Right lobe of liver (tissue), 6 donors: ENCODE results near the gene PRRG3. TPM values are rescaled to one million over a fixed set of nuclear protein-coding genes. Genes with fewer than 3 reads are reported as not detected.

Experiments
- ATAC-seq, 4 donors: fragments of 200-7000 bp; cut with Tn5 transposase; one replicate each; pipeline ENCODE4 v1.9.1; 2020; ENCODE audit warnings: mild to moderate bottlenecking in 4 of 4, moderate library complexity in 4 of 4
- DNase-seq, 3 donors: peaks; one replicate each; pipeline ENCODE4 v3.0.0-alpha.2; 2020
- H3K27ac ChIP-seq, 3 donors: fragments of 200-600 bp; one replicate each; pipeline ENCODE4 v1.8.0; 2022
- H3K27me3 ChIP-seq, 2 donors: fragments of 200-600 bp; one replicate each; pipeline ENCODE4 v1.8.0; 2022
- H3K36me3 ChIP-seq, 4 donors: fragments of 200-600 bp; sonication (generic) in 1 of 4; one replicate each; pipeline versions ENCODE4 v1.5.1 to v1.8.0; 2017 to 2022; ENCODE audit warnings: control low read depth in 1 of 4
- H3K4me1 ChIP-seq, 4 donors: fragments of 200-600 bp; sonication (generic) in 1 of 4; one replicate each; pipeline versions ENCODE4 v1.5.1 to v1.8.0; 2017 to 2022; ENCODE audit warnings: control low read depth in 1 of 4
- H3K4me3 ChIP-seq, 3 donors: fragments of 200-600 bp; one replicate each; pipeline ENCODE4 v1.8.0; 2022
- H3K9me3 ChIP-seq, 4 donors: fragments of 200-600 bp; sonication (generic) in 1 of 4; one replicate each; pipeline versions ENCODE4 v1.5.1 to v1.8.0; 2017 to 2022; ENCODE audit warnings: control low read depth in 1 of 4
- POLR2A ChIP-seq: fragments of 450-650 bp; IDR thresholded peaks from one replicate; pipeline ENCODE4 v1.6.1; 2017; ENCODE audit warnings: antibody characterized with exemption, mild to moderate bottlenecking
- WGBS: methylation state at CpG from one replicate; pipeline ENCODE4 v1.1.6; 2018; ENCODE audit warnings: low coverage, low lambda C conversion rate; ENCODE audit not compliant: insufficient coverage; ENCODE audit errors: missing lambda C conversion rate; 5-methylcytosine and 5-hydroxymethylcytosine counted together
- intact Hi-C, 2 donors: fragments of 100-400 bp; cut with DNase I; formaldehyde crosslinking; loops; one replicate each; pipeline versions ENCODE4 v1.11.2 to v1.14.1; 2022
- total RNA-seq, 6 experiments: library from RNA; depleted of rRNA in 2 of 6; stranded (reverse); fragments of >200 nt in 2 of 6; fragmentation: NEBNext Ultra II Directional in 3 of 6; extraction: Animal tissue kit (Norgen Biotek cat#: 25700) in 3 of 6; gene quantifications; one replicate each; pipeline versions ENCODE4 v1.1.0 to v1.2.4, GENCODE V29; 2016 to 2023
- TF ChIP-seq, protein P1 (sequence below), 4 donors: fragments of 200-600 bp in 3 of 4; fragments of 450-650 bp in 1 of 4; IDR thresholded peaks; one replicate each; pipeline versions ENCODE4 v1.5.1 to v1.8.0; 2016 to 2022; ENCODE audit warnings: antibody characterized with exemption in 4 of 4, mild to moderate bottlenecking in 2 of 4
- donor health status: DM: no; HTN: yes; CAD: no.
- donor health status: DM: no; HTN: no; CAD: no.
- donor health status: DM: no; HTN: no; CAD: no.
- donor health status: DM: no; HTN: yes; CAD: no.
- donor health status: DM: no; HTN: yes; CAD: no.

The PRRG3 gene
- total RNA-seq, 6 experiments from 2014 or later, result 0.02 to 0.30 (median 0.07) TPM; not detected in 3

DNA sequence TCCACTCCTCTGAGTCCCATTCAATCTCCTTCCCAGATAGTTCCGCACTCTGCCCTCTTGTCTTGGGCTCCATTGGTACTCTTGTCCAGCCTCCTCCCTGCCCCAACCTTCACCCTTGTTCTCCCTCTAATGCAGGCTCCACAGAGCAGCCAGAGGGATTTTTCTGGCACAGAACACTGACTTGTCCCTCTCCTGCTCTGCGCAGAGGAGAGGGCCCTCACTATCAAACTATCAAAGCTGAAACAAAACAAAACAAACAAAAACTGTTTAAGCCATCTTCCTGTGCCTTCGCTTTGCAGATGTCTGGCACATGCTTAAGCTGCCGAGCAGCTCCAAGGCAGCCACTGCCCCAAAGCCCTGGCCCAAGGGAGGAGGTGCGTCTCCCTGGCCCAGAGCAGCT is 42.2 kb downstream of the PRRG3 start:
- Histone ChIP-seq H3K36me3 (no peaks in the 10 kb centered on the region), H3K27me3 (no peaks in the 10 kb centered on the region), H3K4me3 (no peak overlapping the region), H3K4me1 (no peaks in the 10 kb centered on the region), H3K27ac (no peak overlapping the region), H3K9me3 (no peaks in the 10 kb centered on the region)
- 50% methylated on average over 5 of the region's 5 CpGs for WGBS
- no peak for DNase-seq
- TF ChIP-seq POLR2A, result no peak
- TF ChIP-seq, protein P1, sequence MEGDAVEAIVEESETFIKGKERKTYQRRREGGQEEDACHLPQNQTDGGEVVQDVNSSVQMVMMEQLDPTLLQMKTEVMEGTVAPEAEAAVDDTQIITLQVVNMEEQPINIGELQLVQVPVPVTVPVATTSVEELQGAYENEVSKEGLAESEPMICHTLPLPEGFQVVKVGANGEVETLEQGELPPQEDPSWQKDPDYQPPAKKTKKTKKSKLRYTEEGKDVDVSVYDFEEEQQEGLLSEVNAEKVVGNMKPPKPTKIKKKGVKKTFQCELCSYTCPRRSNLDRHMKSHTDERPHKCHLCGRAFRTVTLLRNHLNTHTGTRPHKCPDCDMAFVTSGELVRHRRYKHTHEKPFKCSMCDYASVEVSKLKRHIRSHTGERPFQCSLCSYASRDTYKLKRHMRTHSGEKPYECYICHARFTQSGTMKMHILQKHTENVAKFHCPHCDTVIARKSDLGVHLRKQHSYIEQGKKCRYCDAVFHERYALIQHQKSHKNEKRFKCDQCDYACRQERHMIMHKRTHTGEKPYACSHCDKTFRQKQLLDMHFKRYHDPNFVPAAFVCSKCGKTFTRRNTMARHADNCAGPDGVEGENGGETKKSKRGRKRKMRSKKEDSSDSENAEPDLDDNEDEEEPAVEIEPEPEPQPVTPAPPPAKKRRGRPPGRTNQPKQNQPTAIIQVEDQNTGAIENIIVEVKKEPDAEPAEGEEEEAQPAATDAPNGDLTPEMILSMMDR (IDR thresholded peaks at IDR 0.05), result no peak
- no peak for ATAC-seq
- intact Hi-C loops, result no loop called here

DNA sequence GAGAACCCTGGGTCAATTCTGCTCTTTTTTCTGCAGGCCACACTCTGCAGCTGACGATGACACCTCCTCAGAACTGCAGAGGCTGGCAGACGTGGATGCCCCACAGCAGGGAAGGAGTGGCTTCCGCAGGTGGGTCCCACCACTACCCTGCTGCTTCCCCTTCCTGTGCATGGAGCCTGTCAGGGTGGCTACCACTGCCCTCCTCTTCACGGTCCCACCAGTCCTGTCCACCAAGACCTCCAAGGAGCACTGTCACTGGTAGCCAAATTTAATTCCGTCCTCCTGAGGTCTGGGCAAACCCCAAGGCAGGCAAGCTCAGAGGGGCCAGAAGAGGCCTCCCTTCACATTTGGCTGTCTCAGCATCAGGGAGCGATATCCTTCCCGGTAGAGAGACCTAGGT is 43.5 kb downstream of the PRRG3 start:
- H3K4me3 ChIP-seq, result no peak overlapping the region
- no peaks in the 10 kb centered on the region for H3K4me1 ChIP-seq
- no peaks in the 10 kb centered on the region for H3K9me3 ChIP-seq
- intact Hi-C loops, result no loop called here
- TF ChIP-seq, protein P1 (IDR thresholded peaks at IDR 0.05), result no peak
- TF ChIP-seq POLR2A, result no peak
- WGBS, result 60% methylated on average over 2 of the region's 7 CpGs
- no peaks in the 10 kb centered on the region for H3K36me3 ChIP-seq
- peak in 1 of 3 donors; percentile 17 for DNase-seq
- ATAC-seq, result no peak
- no peak overlapping the region for H3K27ac ChIP-seq
- H3K27me3 ChIP-seq, result no peaks in the 10 kb centered on the region

DNA sequence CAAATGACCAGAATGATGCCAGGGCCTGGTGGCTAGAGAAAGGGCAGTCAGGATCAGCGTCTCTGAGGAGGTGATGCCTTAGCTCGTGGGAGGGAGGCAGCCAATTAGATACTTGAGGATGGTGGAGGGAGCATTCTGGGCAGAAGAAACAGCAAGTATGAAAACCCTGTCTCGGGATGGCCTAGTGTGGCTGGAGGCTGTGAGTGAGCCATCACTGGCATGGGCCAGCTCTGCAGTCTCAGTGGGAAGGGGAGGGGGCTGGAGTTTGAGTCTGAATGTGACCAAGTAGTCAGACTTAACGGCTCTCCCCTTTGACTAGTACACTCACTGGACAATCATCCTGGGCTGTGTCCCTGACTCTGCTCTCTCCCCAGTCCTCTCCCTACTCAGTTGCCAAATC is 46.3 kb downstream of the PRRG3 start:
- intact Hi-C loops, result no loop called here
- no peaks in the 10 kb centered on the region for H3K9me3 ChIP-seq
- TF ChIP-seq, protein P1 (IDR thresholded peaks at IDR 0.05), result no peak
- TF ChIP-seq POLR2A, result no peak
- H3K27ac ChIP-seq, result no peak overlapping the region
- H3K36me3 ChIP-seq, result no peaks in the 10 kb centered on the region
- 58% methylated on average over 3 of the region's 4 CpGs for WGBS
- ATAC-seq, result no peak
- H3K4me1 ChIP-seq, result no peaks in the 10 kb centered on the region
- DNase-seq, result peak in 1 of 3 donors; percentile 10
- no peaks in the 10 kb centered on the region for H3K27me3 ChIP-seq
- no peak overlapping the region for H3K4me3 ChIP-seq

DNA sequence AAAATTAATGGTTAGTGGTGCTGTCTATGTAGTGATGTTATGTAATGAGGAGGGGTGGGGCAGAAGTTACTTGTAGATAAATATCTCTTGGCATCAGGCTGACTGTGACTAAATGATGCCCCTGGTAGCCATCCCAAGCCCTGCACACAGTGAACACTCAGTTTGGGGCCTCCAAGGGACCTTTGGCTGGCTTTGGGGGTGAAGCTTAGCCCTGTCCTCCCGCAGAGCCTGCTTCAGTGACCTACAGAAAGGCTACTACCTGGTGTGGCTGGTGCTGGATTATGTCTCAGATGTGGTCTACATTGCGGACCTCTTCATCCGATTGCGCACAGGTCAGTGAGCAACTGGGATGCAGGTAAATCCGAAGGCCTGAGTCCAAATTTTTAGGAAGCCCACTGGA is 47.1 kb downstream of the PRRG3 start:
- 71% methylated on average over 1 of the region's 5 CpGs for WGBS
- no peak overlapping the region for H3K27ac ChIP-seq
- H3K4me3 ChIP-seq, result no peak overlapping the region
- H3K27me3 ChIP-seq, result no peaks in the 10 kb centered on the region
- intact Hi-C loops, result no loop called here
- H3K9me3 ChIP-seq, result no peaks in the 10 kb centered on the region
- DNase-seq, result no peak
- TF ChIP-seq, protein P1 (IDR thresholded peaks at IDR 0.05), result no peak
- no peak for TF ChIP-seq POLR2A
- H3K4me1 ChIP-seq, result no peaks in the 10 kb centered on the region
- no peaks in the 10 kb centered on the region for H3K36me3 ChIP-seq
- ATAC-seq, result no peak
